ENCODE measurements around the gene EBF3.

EBF3 gene

GRCh38 chr10:129912166-129912917, 51.7 kb downstream of the EBF3 start:
- no peak for DNase-seq (ENCODE audit: low read depth in 3 of 3)

DNA sequence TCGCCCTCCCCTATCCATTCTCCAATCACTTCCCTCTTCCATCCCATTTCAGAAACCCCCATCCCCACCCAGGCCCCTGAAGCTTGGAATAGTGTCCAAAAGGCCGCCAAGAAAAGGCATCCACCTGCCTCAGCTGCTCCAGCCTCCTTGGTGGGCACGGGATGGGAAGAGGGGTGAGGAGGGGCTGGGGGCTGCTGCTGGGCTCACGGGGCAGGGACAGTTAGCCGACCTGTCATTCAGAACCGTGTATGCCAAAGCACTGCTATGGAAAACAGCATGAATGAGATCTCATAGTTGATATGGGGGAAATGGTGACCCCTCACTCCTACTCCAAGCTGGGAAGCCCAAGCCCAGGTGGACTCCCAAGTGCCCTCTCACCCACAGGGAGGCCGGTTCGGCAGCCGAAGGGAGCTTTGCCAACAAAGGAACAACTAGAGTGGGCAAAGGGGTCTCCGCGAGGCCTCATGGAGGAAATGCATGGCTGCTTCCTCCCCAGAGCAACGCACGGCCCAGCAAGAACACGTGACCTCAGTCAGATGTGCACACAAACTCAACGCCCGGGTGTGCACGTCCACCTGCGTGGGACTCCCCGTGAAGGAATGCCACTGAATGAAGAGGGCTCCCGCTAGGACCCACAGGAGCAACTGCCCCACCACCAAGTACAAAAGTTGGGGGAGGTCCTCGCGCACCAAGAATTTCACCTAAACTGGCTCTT, 52.5 kb downstream of the EBF3 start:
- no peak for DNase-seq (ENCODE audit: low read depth in 3 of 3)

DNA sequence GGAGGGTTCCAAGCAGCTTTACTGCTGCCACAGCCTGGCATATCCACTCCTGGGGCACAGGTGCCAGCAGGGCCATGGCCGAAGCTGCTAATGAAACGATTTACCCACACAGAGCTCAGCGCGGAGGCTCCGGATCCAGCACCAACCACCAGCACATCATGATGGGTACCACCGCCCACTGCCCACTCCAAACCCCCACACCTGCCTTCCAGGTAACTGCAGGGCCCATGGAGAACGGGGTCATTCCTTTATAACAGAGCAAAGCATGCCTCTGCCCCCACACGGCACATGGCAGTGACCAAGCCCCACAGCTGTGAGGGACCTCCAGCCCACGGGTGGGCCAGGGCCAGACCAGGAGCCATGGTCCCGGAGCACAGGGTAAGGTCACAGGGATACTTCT, 53.2 kb downstream of the EBF3 start:
- no peak for DNase-seq (ENCODE audit: low read depth in 3 of 3)

DNA sequence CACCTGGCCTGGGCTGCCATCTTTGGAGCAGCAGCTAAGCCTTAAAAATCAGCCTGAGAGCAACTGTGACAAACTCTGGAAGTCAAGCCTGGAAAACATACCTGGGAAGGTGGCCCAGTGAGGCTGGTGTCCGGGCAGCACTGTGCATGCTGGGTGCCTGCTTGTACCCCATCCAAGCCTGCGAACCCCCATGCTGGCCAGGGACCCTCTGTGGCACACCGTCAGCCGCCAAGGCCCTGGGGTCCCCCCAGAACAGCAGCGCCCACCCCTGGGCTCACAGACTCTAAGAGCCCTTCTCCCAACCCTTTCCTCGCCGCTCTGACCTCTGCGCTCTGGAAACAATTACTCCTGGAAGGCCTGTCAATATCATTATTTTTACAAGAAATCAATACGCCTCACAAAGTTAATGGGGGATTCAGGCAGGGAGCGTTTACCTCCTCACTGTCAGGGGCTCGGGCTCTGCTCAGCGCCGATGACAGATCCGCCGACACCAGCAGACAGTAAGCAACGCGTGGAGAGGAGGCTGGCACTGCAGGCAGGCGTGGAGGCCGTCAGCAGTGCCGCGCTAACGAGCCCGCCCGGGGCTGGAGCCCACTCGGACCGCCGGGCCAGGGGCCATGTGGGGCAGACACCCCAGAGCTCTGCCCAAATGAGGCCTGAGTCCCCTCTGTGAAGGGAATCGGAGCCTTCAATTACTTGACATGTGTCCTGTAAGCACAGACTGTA, 54.4 kb downstream of the EBF3 start:
- no peak for DNase-seq (ENCODE audit: low read depth in 3 of 3)

GRCh38 chr10:129909080-129909479, 55.0 kb downstream of the EBF3 start:
- no peak for DNase-seq (ENCODE audit: low read depth in 3 of 3)

DNA sequence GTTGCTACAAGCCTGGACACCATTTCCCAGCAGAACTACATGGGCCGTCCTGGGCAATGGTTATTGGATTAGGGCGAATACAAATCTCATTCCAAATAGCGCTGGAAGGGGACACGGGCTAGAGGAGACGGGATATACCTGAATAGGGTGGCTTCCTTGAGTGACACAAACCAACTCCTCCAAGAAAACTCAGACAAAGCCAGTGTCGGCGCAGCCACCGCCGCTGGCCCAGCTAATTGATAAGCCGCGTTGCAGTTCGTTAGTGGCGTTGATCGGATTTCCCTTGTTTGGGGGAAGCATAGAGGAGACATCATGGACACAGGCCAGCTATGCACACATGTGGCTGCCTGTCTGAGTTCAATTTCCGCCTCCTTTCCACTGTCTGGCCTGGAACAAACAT, 55.7 kb downstream of the EBF3 start:
- DNase-seq (ENCODE audit: low read depth in 3 of 3) = no peak

- DNase-seq (ENCODE audit: low read depth in 3 of 3) = no peak
Measured at GRCh38 chr10:129905553-129905952, 58.5 kb downstream of the EBF3 start.

DNA sequence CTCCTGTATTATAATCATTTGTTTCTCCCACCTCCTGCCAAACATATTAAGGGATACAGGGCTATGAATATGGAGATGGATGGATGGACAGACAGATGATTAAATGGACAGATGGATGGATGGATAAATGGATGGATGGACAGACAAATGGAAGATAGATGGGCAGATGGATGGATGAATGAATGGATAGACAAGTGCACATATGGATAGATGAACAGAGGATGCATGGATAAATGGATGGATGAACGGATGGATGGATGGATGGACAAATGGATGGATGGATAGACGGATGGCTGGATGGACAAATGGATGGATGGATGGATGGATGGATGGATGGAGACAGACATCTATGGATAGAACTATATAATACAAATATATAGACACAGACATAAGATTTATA, 59.8 kb downstream of the EBF3 start:
- DNase-seq (ENCODE audit: low read depth in 3 of 3) = no peak

DNA sequence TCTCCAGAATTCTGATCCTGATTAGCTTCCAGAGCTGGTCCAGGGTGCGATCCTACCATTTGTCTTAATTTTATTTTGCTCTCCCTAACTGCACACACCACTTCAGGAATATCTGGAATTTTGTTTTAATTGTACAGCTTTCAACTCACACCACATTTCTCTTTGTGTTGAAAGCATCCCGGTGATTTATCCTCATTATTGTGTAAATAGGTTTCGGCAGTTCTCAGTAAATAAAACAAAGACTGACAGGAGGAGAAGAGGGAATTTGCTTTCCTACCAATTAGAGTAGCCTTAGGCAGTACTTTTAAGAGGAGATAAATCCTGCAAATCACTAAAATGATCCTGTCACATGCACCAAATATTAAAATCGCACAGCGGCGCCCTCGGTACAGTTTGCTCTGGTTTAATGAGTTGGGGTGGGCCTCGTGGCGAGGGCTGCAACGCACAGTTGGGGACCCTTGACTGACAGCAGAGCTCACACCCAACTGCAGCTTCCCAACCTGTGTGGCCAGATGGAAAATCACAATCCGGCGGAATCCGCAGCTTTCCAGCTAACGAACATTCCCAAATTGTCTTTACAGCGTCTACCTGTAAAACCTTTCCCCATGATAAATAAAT, 62.6 kb downstream of the EBF3 start:
- DNase-seq (ENCODE audit: low read depth in 3 of 3) = no peak

GRCh38 chr10:129900825-129901224, 63.2 kb downstream of the EBF3 start:
- no peak for DNase-seq (ENCODE audit: low read depth in 3 of 3)

DNA sequence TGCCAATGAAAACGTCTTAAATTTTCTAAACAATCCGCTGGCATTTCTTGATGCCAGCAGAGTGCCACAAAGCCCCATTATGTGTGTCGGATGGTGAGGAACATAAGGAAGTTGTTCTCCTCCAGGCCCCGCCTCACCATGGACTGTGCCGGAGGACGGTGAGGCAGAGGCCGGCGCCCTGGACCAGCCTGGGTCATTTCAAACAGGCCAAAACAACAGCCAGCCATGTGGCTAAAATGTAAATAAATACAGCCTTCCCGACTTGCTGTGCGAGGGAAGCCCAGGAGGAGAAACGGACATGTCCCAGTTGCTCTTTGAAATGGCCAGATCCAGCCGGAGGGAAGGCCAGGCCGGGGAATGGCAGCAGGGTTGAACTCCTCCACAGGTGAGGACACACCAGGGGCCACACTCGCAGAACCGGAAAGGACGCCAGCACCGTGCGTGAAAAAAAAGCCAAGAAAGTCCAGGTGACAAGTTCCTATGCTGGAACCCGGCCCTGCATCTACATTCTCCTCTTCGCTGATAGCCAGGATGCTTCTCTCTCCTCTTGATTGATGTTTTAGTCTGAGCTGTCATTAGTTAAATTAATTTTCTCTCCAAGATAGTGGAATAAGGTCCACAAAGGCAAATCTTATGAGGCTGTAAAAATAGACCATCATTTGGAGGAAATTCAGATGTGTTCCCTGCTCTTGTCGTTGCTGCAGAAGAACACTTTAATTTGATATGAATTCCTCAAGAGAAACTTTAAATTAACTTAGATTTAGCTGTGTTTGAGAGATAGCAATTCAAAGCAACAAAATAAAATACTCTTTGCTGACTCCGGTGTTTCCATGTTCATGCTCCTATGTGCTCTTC, 64.6 kb downstream of the EBF3 start:
- DNase-seq (ENCODE audit: low read depth in 3 of 3) = no peak

- no peak for DNase-seq (ENCODE audit: low read depth in 3 of 3)
Measured at GRCh38 chr10:129898706-129899268, 65.3 kb downstream of the EBF3 start.

- no peak for DNase-seq (ENCODE audit: low read depth in 3 of 3)
Measured at GRCh38 chr10:129897871-129898626, 66.0 kb downstream of the EBF3 start.

GRCh38 chr10:129896860-129897200, 67.2 kb downstream of the EBF3 start:
- DNase-seq (ENCODE audit: low read depth in 3 of 3) = no peak

DNA sequence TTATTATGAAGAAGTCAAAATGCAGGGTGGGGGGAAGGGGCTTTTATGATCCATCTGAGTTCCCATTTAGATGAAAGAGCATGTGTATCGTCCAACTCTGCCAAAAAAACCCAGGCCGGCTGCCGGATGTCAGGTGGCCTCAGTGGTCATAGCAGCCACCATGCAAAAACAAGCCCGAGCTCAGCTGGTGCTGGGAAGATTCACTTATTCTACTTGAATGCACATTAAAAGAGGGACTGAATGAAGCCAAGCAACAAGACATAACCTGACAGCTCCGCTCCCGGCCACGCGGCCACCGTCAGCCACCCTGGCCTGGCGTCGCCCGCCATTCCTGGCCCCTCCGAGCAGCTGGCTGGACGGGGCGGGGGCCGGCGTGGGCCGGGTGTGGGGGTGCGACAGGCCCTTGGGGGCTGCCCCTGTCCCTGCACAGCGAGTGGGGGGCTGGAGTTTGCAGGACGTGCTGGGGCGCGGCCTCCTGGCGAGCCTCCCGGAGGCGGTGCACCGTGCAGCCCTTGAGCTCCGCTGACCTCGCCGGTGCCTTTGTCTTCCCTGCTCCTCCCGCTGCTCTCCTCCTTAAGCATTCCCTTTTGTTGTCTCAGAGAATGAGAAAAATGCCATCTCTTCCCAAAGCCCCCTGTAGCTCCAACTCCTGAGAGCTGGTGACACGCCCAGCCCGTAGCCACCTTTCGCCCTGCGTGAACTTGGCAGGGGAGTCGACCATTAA, 67.8 kb downstream of the EBF3 start:
- DNase-seq (ENCODE audit: low read depth in 3 of 3) = no peak

GRCh38 chr10:129895811-129896135, 68.3 kb downstream of the EBF3 start:
- DNase-seq (ENCODE audit: low read depth in 3 of 3) = no peak

- DNase-seq (ENCODE audit: low read depth in 3 of 3) = no peak
Measured at GRCh38 chr10:129894698-129895097, 69.4 kb downstream of the EBF3 start.

DNA sequence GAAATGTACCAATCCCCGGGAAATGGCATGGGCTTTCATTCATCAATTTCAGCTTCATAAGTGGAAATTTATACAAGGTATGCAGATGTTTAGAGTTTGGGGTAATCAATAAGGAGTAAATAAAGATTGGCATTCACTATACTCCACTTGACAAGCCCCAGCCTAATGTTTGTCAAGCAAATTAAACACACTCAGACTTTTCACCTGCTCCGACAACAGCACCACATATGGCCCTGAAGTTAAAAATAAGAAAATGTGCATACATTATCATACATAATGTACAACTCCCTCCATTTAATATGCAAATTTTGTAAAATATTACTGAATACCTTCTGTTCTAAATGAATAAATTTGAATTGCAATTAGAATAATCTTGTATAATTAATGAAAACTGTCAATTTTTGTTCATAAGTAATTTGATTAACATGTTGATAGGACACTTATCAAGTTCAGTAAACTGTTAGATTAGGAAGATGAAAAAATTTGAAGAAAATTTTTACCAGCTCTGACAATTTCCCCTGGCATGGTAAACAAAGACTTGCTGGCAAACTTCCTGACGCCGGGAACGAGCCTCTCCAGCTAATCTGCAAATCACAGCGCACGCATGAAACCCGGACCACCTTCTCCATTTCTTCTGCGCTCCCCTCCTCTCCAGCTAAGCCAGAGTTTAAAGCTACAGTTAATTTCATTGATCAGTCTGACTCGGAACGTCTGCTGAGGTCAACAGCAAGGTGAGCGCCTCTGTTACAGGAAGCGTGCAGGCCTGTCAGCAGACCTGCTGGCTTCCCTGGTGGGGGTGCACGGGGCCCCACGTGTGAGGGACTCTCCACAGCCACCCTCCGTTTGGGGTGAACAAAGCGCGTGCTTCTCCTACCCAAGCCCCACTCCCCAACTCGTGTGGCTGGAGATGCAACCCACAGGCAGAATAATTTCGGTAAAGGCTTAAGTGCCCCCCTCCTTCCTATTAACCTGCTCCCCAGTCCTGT, 70.7 kb downstream of the EBF3 start:
- DNase-seq (ENCODE audit: low read depth in 3 of 3) = no peak
